Nucleus accumbens (tissue), 56 donors: ENCODE results near the gene MSH2.

Experiments used
- DNase-seq, 56 donors: peaks; one replicate each; lab custom pipeline; 2025; lab: John Stamatoyannopoulos, UW

The MSH2 gene

DNA sequence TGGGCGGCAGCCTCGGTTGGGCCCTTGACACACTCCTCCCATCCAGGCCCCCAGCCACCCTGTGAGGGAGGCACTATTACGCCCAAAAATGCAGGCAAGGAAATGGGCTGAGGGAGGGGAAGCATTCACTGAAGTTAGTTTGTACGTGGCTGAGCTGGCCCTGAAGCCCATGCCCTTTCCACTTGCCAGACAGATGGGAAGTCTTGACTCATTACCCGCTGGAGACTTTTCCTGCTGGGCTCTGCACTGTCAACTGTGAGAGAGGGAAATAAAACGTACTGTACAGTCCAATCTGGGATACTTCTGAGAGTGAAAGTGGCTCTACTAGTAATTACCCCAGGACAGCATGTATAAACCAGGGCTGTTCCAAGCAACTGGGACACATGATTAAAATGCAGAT lies 125.9 kb downstream of the MSH2 start:
- no peak for DNase-seq

DNA sequence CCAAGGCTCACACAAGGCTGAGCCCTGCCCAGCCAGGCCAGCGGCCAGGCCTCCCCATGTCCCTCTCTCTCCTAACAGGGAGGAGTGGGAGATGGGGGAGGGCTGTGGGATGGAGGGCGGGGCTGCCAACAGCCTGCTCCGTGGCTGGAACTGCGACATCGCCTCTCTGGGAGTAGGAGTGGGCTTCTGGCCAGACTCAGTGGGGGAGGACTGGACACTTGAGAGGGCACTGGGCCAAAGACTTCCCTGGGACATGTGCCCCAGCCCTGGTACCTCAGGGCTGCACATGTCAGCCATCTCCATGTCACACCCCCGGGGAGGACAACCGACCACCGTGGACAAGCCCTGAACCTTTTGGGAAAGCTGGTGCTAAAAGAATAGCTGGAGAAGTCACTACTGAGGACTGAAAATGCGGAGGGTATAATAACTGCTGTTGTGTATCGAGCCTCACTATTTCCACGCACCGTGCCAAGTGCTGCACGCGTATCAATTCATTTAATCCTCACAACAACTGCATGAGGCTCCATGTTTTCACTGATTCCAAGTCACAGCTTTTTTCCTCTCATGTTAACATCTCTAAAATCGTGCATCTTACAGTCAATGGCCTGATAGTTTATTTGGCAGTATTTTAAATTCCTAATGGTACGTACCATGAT lies 127.3 kb downstream of the MSH2 start:
- no peak for DNase-seq

DNA sequence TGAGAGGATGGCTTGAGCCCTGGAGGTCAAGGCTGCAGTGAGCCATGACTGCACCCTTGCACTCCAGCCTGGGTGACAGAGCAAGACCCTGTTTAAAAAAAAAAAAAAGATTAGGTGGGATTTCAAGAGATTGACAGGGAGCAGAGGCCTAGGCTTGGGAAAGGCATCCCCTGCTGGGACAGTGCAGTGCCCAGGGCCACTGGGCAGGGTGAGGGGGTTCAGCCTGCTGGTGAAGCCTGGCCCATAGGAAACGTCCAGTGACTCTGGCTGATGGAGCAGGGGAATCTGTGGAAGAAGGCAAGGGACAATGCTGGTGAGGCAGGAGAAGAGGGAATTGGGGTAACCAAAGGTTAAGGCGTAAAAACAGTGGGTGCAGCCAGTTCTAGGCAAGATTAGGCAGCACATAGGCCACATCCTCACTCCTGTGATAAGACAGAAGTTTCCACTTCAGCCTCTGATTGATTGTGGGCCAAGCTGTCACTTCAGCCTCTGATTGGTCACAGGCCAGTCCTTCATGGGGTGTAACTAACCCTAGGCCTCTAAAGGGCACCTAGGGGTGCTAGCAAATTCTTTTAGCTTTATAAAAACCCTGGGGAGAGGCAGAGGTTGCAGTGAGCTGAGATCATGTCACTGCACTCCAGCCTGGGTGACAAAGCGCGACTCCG lies 128.6 kb downstream of the MSH2 start:
- no peak for DNase-seq
